Ishikawa (cell line): ENCODE results near the gene CORO2B.

Experiments
- CEBPB ChIP-seq: IDR thresholded peaks from 2 replicates; pipeline ENCODE4 v1.6.1; 2012
- CREB1 ChIP-seq: IDR thresholded peaks from 2 replicates; pipeline ENCODE4 v1.6.1; 2012; ENCODE audit warnings: low read depth
- EGR1 ChIP-seq: IDR thresholded peaks from 2 replicates; pipeline ENCODE4 v1.6.1; 2012
- EP300 ChIP-seq: IDR thresholded peaks from 2 replicates; pipeline ENCODE4 v1.6.1; 2012; ENCODE audit warnings: borderline replicate concordance
- FOXM1 ChIP-seq: IDR thresholded peaks from 2 replicates; pipeline ENCODE4 v1.6.1; 2012; ENCODE audit warnings: low read depth, borderline replicate concordance
- NFIC ChIP-seq: IDR thresholded peaks from 2 replicates; pipeline ENCODE4 v1.6.1; 2012
- RAD21 ChIP-seq: IDR thresholded peaks from 2 replicates; pipeline ENCODE4 v1.6.1; 2012; ENCODE audit warnings: low read depth
- REST ChIP-seq: IDR thresholded peaks from 2 replicates; pipeline ENCODE4 v1.6.1; 2012; ENCODE audit warnings: low read depth, mild to moderate bottlenecking
- TAF1 ChIP-seq: IDR thresholded peaks from 2 replicates; pipeline ENCODE4 v1.6.1; 2012; ENCODE audit warnings: low read depth, mild to moderate bottlenecking
- TCF12 ChIP-seq: IDR thresholded peaks from 2 replicates; pipeline ENCODE4 v1.6.1; 2012; ENCODE audit warnings: low read depth
- TEAD4 ChIP-seq: IDR thresholded peaks from 2 replicates; pipeline ENCODE4 v1.6.1; 2012
- YY1 ChIP-seq: IDR thresholded peaks from 2 replicates; pipeline ENCODE4 v1.6.1; 2012; ENCODE audit warnings: low read depth
- ZBTB7A ChIP-seq: IDR thresholded peaks from 2 replicates; pipeline ENCODE4 v1.6.1; 2012; ENCODE audit warnings: low read depth
- TF ChIP-seq, protein P1 (sequence below): IDR thresholded peaks from 2 replicates; pipeline ENCODE4 v1.6.1; 2012
- TF ChIP-seq, protein P2 (sequence below): IDR thresholded peaks from 2 replicates; pipeline ENCODE4 v1.6.1; 2012

The CORO2B gene

GRCh38 chr15:68676011-68676605 is 97.3 kb downstream of the CORO2B start:
- no peak for TF ChIP-seq EGR1

DNA sequence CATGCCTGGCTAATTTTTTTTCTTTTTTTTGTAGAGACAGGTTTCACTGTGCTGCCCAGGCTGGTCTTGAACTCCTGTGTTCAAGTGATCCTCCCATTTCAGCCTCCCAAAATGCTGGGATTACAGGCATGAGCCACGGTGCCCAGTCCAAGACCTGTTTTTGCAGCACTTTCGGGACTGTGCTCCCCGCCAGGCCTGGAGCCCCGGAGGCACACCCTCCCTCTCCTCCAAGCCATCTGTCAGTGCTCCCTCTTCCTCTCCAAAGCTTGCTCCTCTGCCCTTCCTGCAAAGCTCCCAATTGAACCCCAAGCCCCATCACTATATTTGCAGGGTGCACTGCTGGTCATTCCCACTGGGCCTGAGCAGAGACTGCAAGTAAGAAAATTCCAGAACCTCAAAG is 98.1 kb downstream of the CORO2B start:
- TF ChIP-seq TEAD4 (no peak), YY1 (no peak), FOXM1 (no peak), TCF12 (no peak), REST (no peak)
- TF ChIP-seq, protein P1, sequence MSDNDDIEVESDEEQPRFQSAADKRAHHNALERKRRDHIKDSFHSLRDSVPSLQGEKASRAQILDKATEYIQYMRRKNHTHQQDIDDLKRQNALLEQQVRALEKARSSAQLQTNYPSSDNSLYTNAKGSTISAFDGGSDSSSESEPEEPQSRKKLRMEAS, result no peak
- TF ChIP-seq, protein P2, sequence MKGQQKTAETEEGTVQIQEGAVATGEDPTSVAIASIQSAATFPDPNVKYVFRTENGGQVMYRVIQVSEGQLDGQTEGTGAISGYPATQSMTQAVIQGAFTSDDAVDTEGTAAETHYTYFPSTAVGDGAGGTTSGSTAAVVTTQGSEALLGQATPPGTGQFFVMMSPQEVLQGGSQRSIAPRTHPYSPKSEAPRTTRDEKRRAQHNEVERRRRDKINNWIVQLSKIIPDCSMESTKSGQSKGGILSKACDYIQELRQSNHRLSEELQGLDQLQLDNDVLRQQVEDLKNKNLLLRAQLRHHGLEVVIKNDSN, result no peak

DNA sequence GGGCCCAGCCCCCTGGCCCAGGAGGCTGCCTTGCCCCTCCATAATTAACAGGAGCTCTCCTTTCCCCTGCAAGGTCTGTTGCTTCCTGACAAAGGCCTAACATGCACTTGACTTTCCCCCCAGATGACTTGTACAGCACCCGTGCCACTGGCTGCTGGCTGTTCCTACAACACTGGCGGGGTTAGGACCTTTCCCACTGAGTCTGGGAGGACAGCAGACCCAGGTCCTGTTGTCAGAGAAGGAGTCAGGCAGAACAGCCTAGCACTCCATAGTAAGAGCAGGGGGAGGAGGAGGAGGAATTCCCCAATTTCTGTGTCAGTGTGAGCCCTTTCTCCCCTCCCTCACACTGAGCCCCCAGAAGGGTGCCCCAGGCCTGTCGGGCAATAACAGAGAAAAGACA is 99.2 kb downstream of the CORO2B start:
- TF ChIP-seq TEAD4 (no peak), ZBTB7A (no peak), REST (no peak), CREB1 (no peak), TCF12 (no peak), FOXM1 (no peak), CEBPB (no peak)

- TF ChIP-seq NFIC (no peak), CEBPB (no peak), EGR1 (no peak)
- TF ChIP-seq, protein P2, result no peak
Observed at GRCh38 chr15:68678746-68679145, 100.0 kb downstream of the CORO2B start.

GRCh38 chr15:68679161-68679560 is 100.4 kb downstream of the CORO2B start:
- TF ChIP-seq CREB1 (no peak), YY1 (no peak), ZBTB7A (no peak), EP300 (no peak), TAF1 (no peak), RAD21 (no peak), NFIC (no peak), TEAD4 (no peak), CEBPB (no peak), EGR1 (no peak), REST (no peak), FOXM1 (no peak), TCF12 (no peak)
- TF ChIP-seq, protein P2, result no peak
- TF ChIP-seq, protein P1, result no peak
